GM21447 (cell line): ENCODE results near the gene ARL4C.

Source experiments
- ATAC-seq: cut with Tn5 transposase; IDR thresholded peaks from one replicate; pipeline ENCODE4 v1.9.1; 2021; ENCODE audit not compliant: unreplicated experiment

The ARL4C gene, protein sequence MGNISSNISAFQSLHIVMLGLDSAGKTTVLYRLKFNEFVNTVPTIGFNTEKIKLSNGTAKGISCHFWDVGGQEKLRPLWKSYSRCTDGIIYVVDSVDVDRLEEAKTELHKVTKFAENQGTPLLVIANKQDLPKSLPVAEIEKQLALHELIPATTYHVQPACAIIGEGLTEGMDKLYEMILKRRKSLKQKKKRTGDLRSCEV

DNA sequence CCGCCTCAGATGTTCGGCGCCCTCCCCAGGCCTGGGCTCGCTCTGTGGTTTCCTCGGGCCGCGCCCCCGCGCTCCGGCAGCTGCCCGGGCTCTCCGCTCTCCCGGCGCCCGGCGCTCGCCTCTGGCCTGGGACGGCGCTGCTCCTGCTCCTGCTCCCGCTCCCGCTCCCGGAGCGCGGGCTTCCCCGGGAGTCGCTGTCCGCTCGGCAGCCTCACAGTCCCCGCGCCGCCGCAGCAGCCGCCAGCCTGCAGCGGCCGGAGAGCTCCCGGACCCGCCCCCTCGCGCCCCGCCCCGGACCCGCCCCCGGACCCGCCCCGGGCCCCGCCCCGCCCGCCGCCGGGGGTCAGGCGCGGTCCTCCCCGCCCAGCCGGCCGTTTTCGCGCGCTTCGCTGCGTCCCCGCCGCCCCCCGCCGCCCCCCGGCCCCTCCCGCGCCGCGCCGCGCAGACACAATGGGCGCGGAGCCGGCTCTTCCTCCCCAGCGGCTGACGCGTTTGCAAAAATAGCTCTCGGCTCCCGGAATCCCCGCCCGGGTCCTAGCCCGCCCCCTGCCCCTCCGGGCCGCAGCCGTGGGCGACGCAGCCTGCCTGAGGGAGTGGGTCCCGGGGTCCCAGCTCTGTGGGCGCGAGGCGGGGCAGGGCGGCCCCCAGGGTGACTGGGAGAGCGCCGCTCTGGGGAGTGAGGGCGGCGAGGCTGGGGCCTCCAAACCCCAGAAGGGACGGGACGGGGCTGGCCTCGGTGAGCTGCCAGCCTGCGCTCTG is at the start of gene ARL4C:
Gene ARL4C, minus strand, starts transcription at position 247 of the 759 bp plus-strand sequence. CDS start 495 bp downstream, outside the sequence.
- peak; percentile 52 for ATAC-seq

DNA sequence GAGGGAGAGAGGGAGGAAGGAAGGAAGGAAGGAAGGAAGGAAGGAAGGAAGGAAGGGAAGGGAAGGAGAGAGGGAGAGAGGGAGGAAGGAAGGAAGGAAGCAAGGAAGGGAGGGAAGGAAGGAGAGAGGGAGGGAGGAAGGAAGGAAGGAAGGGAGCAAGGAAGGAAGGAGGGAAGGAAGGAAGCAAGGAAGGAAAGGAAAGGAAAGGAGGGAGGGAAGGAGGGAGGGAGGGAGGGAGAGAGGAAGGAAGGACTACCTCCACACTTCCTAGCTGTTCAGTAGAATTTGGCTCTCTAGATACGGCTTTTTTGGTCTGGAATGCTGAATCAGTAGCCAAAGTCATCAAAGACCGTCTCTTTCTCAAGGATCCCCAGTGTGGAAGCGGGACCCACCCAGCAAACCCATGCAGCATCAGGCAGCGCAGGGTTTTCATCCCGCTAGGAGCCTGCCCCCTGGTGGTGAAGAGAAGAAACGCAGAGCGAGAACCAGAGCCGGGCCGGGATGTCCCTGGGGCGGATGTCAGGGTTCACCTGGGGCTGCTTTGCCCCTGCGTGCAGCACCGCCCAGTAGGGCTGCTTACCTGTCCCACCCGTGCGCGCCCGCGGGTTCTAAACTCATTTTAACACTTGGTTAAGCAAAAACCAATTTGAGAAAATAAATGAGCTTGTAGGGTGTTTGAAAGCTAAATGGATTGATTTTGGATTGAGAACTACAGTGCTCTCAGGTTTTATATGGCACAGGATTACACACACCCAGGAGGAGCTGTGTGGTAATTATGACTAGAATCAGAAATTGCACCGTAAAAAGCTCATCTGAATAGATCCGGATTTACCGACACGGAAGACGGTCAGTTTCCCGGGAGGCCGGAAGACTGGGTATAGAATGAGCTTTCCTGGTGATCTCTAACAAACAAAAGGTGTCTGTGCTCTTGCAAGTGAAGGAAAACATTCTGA is 48.1 kb upstream of the ARL4C start:
- no peak for ATAC-seq

DNA sequence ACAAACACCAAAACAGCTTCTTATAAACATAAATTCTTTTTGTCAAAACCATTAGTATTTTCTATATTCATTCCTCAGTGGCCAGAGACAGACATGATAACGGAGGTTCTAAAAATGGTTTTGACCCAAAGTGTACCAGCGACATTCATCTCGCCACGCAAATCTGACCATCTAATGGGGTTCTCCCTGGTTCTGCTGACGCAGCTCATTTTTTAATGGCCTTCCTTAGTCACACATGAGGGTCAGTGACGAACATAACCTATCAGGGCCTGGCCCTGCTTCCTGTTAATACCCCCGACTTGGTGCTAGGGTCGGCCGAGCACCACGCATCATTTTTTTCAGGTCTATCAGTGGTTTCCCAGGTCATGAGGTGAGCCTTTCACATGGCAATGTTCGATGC is 45.9 kb upstream of the ARL4C start:
- no peak for ATAC-seq

DNA sequence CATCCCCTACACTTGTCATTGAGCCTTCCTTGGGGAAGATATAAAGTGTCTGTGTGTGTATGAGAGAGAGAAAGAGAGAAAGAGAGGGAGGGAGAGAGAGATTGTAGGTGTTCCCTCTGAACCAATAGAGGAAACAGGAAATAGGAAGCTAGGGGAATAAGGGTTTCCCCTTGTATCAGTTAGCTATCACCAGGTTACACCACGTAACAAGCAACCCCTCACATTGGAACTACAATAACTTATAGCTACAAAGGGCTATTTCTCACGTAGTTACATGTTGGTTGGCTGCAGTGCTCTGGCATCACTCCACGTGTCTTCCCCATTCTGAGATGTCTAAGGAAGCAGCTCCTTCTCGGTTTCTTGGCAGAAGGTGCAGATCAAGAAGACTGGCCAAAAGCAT is 41.0 kb upstream of the ARL4C start:
- ATAC-seq, result no peak

DNA sequence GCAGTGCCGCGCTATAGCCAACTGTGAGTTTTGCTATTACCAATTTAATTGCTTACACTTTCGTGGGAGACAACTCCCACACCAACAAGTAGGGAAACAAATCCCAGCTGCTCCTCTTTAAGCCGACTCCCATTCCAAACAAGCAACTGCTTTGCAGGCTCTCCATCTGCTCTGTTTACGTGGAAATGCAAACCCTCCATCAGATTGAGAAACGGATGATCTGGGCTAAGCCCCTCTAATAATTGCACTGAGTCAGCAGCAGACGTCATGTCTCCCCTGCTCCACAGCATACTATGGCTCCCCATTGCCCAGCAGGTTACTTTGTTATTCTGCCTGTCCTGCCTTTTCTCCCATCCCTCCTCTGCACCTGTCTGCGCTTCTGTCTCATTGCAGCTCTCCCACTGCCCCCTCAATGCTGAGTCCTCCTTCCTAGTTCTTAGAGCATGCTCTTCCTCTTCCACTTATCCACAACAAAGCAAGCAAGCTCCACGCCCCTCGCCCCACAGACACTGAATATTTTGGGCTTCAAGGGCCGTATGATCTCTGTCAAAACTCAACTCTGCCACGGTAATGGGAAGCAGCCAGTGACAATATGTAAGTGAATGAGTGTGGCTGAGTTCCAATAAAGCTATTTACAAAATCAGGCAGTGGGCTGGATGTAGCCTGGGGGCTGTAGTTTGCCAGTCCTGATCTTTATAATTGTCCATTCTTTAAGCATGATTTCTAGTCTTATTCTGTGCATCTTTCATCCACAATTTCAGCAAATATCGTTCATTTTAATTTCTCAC is 39.5 kb upstream of the ARL4C start:
- no peak for ATAC-seq

DNA sequence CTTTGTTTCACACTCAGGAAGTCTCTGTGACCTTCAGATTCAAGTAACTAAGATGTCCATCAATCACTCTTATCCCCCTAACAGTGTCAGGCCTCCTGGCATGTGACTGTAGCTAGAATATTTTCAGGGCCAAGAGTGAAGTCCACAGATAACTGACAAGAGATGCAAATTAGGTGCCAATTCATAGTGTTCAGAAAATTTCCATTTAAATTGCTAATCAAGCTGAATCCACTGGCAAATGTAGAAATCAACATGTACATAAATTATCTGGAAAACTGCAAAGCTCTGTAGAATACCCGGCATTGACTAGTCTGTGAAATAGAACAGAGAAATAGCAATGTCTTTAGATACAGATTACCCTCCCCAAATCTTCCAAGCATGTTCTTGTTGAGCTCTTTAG is 38.6 kb upstream of the ARL4C start:
- no peak for ATAC-seq

DNA sequence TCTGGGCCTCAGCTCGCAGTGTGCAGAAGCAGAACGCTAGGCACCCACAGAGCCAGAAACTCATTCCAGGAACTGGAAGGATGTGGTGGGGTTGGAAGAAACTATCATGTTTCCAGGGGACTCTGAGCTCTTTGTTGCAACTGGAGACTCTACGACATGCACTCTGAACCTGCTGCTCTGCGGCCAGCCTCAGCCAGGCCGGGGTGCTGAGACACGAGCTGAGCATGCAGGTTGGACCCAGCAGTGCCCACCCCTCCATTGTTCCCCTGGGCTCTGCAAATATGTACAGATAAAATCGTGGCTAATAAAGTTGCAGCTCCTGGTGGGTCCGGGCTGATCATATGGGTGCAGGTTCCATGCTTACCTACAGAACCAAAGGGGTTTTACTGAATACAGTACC is 37.6 kb upstream of the ARL4C start:
- no peak for ATAC-seq

DNA sequence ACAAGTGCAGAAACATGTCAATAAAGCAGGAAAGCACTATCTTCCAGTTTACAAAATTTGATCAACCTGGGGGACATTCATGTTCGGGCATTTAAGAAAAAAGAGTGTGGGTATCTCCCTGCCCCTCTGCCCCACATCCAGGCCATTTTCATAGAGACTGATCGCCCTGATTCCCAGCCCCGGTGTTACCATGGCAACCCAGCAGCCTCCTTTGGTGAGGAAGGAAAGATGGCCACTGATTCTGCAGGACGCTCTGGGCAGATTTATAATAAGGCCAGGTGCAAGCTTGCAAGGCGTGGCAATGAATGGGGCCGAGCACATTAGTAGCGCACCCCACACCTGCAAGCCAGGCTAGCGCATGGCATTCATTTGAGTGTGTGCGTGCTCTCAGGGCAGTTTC is 36.7 kb upstream of the ARL4C start:
- no peak for ATAC-seq

DNA sequence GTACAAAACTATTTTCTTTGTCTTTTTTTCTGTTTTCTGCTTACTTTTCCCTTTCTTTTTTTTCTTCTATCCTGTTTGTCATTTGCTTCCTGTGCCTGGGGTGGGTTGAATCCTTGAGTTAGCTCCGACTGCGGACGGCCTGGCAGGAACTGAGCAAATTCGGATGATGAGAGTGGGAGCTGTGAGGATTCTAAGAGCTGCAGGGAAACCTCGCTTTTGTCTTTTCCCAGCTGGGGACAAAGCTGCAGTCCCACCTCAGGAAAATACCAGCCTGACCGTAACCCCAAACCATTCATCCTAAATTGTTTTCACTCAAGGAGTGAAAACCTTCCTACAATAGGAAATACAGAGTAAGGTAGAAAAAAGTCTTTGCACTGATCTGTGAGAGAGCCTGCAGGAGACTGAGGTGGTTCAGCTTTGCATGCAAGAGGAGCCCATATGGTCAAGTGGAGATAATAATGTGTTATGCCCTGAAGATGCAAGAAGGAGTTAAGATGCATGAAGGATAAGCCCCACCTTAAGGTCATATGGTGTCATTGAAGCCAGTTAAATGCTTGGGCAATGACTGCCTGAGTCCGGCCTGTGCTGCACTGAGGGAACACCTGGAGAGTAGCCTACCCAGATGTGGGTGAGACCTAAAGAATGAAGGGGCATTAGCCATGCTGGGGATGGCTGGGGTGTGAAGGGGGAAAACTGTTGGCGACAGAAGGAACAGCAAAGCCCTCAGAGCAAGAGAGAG is 31.7 kb upstream of the ARL4C start:
- no peak for ATAC-seq

DNA sequence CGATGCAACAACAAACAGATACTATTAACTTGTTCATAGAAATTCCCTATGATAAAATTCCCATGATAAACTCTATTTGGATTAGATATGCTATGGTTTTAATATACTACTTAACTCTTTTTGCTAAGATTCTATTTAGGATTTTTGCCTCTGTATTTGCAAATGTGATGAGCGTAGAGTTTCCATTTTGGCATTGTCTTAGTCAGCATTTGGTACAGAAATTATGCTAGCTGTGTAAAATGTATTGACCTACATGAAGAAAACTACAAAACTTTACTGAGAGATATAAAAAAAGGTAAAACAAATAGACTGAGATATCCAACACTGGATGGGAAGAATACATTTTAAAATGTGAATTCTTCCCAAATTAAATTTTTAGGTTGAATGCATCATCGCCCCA is 29.8 kb upstream of the ARL4C start:
- ATAC-seq, result no peak

DNA sequence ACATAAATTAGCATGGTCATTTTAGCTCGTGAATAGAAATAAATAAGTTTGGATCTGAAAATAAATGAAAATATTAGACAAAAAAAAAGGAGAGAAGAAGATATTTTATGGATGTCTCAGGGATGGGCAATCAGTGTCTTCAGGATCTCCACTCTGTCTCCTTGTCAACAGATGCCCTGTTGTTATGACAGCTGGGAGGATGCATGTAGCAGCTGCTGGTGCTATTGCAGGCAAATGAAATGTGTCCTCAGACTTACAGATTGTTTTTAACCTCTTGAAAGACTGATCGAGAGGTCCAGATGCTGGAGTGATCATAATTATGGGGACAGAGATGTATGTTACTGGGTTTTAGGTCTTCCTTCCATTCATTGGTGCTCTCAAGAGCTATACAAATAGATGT is 24.7 kb upstream of the ARL4C start:
- no peak for ATAC-seq

DNA sequence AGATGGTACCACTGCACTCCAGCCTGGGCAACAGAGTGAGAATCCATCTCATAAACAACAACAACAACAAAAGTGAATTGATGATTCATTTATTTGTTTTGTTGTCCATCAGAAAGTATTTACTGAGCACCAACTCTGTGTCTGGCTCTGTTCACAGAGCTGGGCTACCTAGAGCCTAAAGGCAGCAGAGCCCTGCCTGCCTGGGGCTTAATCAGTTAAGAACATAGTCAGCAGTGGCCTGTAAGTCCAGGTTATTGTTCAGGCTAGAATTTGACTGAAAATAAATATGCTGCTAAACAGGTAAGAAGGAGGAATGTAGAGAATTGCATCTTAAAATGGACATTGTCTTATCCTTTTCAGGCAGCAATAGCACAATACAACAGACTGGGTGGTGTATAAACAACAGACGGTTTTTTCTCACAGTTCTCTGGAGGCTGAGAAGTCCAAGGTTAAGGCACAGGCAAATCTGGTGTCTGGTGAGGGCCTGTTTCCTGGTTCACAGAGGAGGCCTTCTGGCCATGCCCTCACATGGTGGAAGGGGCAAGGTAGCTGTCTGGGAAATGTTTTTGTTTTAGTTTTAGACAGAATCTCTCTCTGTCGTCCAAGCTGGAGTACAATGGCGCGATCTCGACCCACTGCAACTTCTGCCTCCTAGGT is 22.2 kb upstream of the ARL4C start:
- no peak for ATAC-seq

DNA sequence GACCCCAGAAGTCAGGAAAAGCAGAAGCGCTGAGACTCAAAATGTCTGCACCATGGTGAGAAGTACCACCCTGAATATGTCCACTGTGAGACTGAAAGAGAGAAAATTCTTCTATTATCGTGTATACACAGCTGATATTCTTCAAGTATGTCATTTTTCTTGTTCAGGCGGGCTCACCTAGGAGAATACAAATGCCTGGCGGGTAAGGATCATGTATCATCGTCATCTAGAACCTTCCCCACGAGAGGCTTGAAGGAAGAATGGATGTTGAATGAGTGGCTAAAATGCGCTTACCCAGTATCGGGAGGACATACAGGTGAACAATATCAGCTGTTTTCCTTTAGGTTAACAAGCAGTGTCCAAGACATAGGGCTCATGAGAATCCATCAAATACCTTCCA is 21.1 kb upstream of the ARL4C start:
- ATAC-seq, result no peak

DNA sequence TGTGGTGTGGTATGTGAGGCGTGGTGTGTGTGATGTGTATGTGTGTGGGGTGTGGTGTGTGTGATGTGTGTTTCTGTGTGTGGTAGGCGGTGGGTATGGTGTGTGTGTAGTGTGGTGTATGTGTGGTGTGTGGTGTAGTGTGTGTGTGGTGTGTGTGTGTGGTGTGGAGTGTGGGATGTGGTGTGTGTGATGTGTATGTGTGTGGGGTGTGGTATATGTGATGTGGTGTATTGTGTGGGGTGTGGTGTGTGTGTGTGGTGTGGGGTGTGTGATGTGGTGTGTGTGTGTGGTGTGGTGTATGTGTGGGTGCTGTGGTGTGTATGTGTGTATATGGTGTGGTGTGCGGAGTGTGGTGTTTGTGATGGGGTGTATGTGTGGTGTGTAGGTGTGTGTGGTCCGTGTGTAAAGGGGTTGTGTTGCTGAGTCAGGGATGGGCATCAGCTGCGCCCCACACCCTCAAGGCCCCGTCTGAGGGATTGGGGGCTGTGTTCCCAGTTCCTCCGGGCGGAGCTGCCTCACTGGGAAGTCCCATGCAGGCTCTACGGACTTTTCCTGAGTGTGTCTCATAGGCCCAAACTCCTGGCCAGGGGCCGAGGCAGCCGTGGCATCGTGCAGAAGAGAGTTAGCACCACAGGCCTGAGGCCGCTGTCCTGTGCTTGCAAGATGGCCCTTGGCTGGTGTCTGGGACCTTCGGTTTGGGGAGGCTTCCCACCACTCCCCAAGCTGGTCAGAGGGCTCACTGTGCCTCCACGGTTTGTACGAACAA is 18.2 kb upstream of the ARL4C start:
- ATAC-seq, result no peak

DNA sequence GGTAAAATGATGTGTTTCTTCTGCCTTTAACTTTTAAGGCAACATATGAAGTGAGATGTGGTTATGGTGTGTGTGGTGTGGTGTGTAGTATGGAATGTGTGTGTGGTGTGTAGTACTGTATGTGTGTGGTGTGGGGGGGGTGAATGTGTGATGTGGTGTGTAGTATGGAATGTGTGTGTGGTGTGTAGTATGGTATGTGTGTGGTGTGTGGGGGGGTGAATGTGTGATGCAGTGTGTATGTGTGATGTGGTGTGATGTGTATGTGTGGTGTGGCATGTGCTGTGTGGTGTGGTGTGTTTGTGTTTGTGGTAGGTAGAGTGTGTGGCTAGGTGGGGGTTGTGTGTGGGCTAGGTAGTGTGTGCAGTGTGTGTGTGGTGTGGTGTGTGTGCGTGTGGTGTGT is 17.2 kb upstream of the ARL4C start:
- no peak for ATAC-seq

DNA sequence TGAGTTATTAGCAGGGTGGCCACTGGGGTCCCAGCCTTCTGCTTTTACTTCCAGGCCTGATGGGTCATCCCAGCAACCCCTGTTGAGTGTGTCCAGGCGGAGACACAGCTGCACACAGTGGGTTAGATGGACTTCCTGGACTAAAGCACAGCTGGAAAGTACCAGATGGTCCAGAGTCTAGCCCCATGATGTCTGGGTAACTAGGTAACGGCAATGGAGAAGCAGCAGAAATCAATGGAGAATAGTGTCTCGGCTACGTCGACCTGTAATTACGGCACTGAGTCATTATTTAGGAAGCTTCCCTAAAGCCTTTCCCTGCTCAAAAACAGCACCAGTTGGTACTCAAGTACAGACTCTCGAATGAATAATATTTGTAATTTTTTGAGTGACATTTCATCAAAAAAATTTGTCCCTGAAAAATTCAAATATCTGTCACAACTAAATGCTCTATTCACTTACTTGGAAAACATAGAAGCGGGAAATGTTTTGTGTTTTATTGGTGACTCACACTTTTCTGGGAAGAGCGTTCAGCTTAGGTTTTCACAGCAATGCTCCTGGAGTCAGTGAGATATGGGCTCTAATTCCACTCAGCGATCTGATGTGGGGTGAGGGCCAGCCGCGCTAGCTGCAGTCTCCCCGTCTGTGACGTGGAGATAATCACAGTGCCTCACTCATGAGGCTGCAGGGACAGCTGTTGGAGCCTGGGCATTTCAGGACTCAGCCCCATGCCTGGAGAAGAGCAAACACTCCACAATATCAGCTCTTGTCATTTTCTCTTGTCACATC is 16.2 kb upstream of the ARL4C start:
- no peak for ATAC-seq

DNA sequence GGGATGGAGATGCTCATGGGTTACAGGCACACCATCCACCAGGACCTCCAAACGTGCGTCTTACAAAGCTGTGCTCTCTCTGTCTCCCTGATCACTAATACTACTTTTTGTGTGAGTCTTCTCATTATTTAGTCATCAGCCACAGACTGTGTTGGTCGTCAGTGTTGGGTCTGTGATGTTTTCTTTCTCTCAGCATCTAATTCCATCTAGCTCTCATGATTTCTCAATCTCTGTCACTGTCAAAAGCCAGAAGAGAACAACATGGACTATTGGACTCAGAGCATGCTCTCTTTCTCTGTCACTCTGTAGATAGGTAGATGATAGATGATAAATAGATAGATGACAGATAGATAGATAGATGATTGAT is 6.0 kb upstream of the ARL4C start:
- ATAC-seq, result no peak

DNA sequence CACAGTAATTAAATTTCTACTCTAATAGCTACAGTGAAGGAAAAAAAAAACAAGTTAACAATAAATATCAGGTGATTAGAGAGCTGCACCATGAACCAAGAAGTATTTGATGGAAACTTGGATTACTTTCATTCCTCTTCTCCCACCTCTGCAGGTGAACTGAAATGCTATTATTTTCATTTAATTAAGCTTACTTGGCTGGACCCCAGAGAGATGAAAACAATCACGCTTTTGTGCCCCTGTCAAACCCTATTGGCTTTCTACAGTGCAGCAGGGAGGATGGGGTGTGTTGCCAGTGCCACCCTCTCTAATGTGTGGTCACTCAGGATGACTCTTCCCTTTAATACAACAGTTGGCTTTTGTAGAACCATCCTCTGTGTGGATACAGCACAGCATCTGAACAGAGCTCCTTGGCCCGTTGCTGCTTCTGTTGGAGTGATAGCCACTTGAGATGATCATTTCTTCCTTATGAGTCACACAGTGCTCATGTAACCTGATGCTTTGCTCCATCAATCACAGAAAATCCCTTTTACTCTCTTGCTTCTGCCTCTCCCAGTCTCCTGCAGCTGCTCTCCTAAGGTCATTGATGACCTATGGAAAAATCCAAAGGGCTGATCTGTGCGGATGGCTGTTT is 5.5 kb upstream of the ARL4C start:
- no peak for ATAC-seq
